HUES6 (cell line): ENCODE measurements around the gene CRNKL1.
A peak's percentile ranks its signal among the peaks of the same experiment; 100 is the strongest.

Source experiments
- H3K27ac ChIP-seq: 2 replicates; pipeline ENCODE4 v1.7.0; 2013; ENCODE audit warnings: low read depth, mild to moderate bottlenecking, low read length, inconsistent platforms
- H3K27me3 ChIP-seq: 2 replicates; pipeline ENCODE4 v1.6.1; 2013; ENCODE audit warnings: low read length; ENCODE audit not compliant: control insufficient read depth, insufficient read depth
- H3K36me3 ChIP-seq: 2 replicates; pipeline ENCODE4 v1.6.1; 2013; ENCODE audit warnings: low read length; ENCODE audit not compliant: control insufficient read depth, insufficient read depth
- H3K4me1 ChIP-seq: 2 replicates; pipeline ENCODE4 v1.6.1; 2013; ENCODE audit warnings: low read length; ENCODE audit not compliant: control insufficient read depth, insufficient read depth
- H3K4me3 ChIP-seq: 2 replicates; pipeline ENCODE4 v1.5.1; 2013; ENCODE audit warnings: low read depth, low read length
- H3K9ac ChIP-seq: one replicate; pipeline ENCODE4 v1.6.1; 2013; ENCODE audit warnings: mild to moderate bottlenecking, low read length
- H3K9me3 ChIP-seq: 2 replicates; pipeline ENCODE4 v1.6.1; 2013; ENCODE audit warnings: low read depth, low read length; ENCODE audit not compliant: control insufficient read depth, insufficient read depth

CRNKL1 gene

DNA sequence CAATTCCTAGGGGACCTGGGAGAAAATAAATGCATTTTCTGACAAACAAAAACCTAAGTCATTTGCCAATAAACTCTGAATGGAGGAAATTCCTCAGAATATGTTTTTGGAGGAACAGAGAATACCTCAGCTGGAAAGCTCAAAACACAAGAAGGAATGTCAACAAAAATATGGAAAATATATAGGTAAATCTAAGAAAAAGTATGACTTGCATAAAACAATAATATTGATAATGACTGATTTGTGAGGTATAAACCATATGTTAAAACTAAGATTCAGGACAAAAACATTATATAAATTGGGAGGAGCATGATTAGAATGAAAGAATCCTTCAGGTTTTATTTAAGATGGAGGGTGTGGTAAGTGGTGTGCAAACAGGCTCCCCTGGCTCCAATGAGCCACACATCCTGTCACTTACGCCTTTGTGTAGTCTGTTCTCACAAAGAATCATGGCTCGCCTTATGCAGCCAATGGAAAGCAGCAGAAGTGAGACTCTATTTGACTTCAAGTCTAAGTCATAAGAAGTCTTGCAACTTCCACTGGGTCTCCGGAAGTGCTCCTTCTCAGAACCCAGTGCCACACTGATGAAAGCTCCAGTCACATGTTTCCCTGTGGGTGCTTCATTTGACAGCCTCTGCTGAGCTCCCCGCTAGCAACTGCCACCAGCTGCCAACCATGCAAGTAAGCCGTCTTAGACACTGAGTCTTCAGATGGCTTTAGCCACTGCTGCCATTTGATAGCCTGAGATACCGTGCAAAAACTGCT is 8.2 kb upstream of the CRNKL1 start:
- no peak overlapping the region for H3K9ac ChIP-seq
- H3K4me3 ChIP-seq = no peak overlapping the region
- no peak overlapping the region for H3K27ac ChIP-seq
- no peaks in the 10 kb centered on the region for H3K27me3 ChIP-seq
- H3K36me3 ChIP-seq = no peaks in the 10 kb centered on the region
- H3K4me1 ChIP-seq = no peaks in the 10 kb centered on the region
- H3K9me3 ChIP-seq = no peaks in the 10 kb centered on the region

DNA sequence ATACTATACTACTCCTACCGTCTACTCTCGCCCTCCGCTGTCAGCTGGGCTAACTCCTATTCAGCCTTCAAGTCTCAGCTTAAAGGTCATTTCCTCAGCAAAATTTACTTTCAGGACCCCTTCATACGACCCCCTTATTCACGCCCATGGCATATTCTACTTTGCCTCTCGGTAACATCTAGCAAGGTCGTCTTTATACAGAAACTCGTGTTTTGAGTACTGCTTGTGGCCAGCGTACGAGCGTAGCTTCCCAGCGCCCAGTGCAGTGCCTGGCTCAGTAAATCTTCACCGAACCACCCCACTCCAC is 546 bp downstream of the CRNKL1 start:
- H3K9ac ChIP-seq = peak overlapping the region; percentile 81
- peak overlapping the region; percentile 44 for H3K27ac ChIP-seq
- no peaks in the 10 kb centered on the region for H3K27me3 ChIP-seq
- no peaks in the 10 kb centered on the region for H3K9me3 ChIP-seq
- peak overlapping the region; percentile 90 for H3K4me3 ChIP-seq
- H3K36me3 ChIP-seq = peaks cover 37% of the 10 kb centered on the region
- no peaks in the 10 kb centered on the region for H3K4me1 ChIP-seq

DNA sequence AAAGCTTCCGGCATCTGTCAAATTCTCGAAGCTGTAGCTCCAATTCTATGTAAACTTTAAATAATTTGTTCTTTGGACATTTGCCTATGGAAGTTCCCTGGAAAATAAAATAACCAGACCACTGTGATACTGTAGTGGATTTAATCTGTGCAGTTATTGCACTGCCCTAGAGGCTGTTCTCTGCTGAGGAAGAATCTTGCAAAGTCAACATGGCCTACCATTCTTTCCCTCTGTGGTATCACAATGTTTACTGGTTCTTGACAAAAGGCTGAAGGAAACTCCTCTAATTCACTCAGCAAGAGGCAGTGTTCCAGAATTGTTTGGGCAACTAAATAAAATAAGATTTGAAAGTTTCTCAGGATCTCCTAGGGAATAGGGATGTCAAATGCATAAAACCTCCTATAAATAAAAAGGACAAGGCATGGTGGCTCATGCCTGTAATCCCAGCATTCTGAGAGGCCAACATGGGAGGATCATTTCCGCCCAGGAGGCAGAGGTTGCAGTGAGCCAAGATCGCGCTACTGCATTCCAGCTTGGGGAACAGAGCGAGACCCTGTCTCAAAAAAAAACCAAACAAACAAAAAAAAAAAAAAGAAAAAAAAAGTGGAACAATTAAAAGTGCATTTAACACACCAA is 12.4 kb downstream of the CRNKL1 start:
- peaks cover 8% of the 10 kb centered on the region; the same call in 1 of the 2 replicates for H3K4me1 ChIP-seq
- H3K4me3 ChIP-seq = no peak overlapping the region
- peaks cover 99% of the 10 kb centered on the region for H3K36me3 ChIP-seq
- H3K9ac ChIP-seq = no peak overlapping the region
- no peak overlapping the region for H3K27ac ChIP-seq
- no peaks in the 10 kb centered on the region for H3K9me3 ChIP-seq
- H3K27me3 ChIP-seq = no peaks in the 10 kb centered on the region

DNA sequence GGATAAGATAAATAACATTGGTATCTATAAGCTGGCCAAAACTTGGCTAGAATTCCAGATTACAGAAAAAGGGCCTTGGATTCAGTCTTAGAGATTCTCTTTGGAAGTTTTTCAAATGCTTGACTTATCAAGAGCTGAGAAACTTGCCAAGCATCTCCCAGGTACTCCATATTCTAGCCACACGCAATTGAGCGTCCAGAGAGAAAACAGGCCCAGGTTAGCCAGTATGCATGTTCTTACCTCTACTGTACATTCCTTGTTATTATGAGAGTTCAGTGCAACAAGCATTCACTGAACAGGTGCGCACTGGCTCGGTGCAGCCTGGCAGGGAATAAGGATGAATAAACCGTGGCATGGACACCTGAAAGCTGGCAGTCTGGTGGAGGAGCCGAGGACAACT is 13.7 kb downstream of the CRNKL1 start:
- Histone ChIP-seq H3K9ac (no peak overlapping the region), H3K4me1 (peaks cover 8% of the 10 kb centered on the region; the same call in 1 of the 2 replicates), H3K4me3 (no peak overlapping the region), H3K27me3 (no peaks in the 10 kb centered on the region), H3K9me3 (no peaks in the 10 kb centered on the region), H3K27ac (peak overlapping the region; percentile 53; the same call in 1 of the 2 replicates), H3K36me3 (peaks cover 100% of the 10 kb centered on the region)

DNA sequence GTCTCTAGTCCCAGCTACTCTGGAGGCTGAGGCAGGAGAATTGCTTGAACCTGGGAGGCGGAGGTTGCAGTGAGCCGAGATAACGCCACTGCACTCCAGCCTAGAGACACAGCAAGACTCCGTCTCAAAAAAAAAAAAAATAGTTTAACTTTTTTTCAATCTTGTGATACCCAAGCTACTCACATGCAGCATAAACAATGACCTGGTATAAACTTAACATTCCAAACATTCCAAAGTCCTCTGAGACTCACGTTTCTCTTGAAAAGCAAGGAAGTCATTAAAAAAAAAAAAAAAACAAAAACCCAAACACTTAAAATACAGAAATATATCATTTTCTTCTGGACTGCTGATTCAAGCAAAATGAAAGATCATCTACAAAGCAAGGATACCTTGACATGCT is 14.3 kb downstream of the CRNKL1 start:
- Histone ChIP-seq H3K27me3 (no peaks in the 10 kb centered on the region), H3K36me3 (peaks cover 100% of the 10 kb centered on the region), H3K4me1 (peaks cover 8% of the 10 kb centered on the region; the same call in 1 of the 2 replicates), H3K4me3 (no peak overlapping the region), H3K9ac (no peak overlapping the region), H3K9me3 (no peaks in the 10 kb centered on the region), H3K27ac (peak overlapping the region; percentile 53; the same call in 1 of the 2 replicates)

DNA sequence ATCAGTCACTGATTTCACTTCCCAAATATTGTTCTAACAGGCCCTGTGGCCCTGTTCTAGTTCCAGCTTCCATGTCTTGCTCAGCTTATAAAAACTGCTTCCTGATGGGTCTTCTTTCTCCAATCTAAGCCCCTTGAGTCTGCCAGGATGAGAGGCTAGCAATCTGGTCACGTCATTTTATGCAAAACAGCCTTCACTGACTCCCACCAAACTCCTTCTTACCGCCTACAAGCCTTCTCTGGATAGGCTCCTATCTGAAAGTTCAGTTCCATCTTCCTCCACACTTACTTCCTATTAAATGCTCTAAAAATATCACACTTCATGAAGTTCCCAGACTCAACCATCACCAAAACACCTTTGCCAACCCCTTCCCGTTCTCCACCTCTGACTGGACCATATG is 15.5 kb downstream of the CRNKL1 start:
- peaks cover 100% of the 10 kb centered on the region for H3K36me3 ChIP-seq
- H3K9me3 ChIP-seq = no peaks in the 10 kb centered on the region
- no peaks in the 10 kb centered on the region for H3K27me3 ChIP-seq
- no peak overlapping the region for H3K27ac ChIP-seq
- H3K4me1 ChIP-seq = peaks cover 8% of the 10 kb centered on the region; the same call in 1 of the 2 replicates
- no peak overlapping the region for H3K9ac ChIP-seq
- H3K4me3 ChIP-seq = no peak overlapping the region

DNA sequence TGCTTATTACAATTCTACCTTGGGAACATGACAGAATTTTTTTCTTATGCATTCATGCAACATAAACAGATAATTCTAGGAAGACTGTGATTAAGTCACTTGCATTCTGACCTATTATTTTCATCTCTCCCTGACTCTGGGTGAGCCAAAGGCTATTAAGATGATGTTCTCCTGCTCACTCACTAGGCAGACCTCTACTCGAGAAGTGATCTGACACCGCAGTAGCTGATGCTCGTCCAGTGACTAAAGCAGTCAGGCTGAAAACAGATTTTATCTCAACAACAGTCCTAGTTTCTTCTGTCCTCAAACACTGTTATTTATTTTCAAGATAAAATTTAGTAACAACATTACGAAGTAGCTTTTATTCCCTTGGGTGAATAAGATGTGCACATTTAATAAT is 17.8 kb downstream of the CRNKL1 start:
- Histone ChIP-seq H3K27me3 (no peaks in the 10 kb centered on the region), H3K9me3 (no peaks in the 10 kb centered on the region), H3K4me3 (no peak overlapping the region), H3K9ac (no peak overlapping the region), H3K4me1 (peaks cover 8% of the 10 kb centered on the region; the same call in 1 of the 2 replicates), H3K27ac (no peak overlapping the region), H3K36me3 (peaks cover 96% of the 10 kb centered on the region)

DNA sequence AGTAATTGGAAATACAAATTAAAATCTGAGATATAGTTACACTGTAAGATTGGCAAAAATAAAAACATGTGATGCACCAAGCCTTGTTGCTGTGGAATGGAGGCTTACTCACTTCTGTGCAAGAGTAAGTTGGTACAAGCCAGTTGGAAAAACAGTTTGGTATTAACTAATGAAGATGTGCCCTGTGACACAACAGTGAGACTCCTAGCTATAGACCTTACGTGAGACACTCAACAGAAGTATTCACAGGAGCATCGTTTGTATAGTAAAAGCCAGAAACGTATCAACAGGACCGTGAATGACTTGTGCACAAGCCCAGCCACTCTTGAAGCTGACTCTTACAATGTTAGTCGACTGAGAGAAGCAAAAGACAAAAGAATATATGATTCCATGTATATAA is 20.5 kb downstream of the CRNKL1 start:
- no peak overlapping the region for H3K27ac ChIP-seq
- H3K4me3 ChIP-seq = no peak overlapping the region
- no peaks in the 10 kb centered on the region for H3K4me1 ChIP-seq
- peaks cover 92% of the 10 kb centered on the region for H3K36me3 ChIP-seq
- H3K27me3 ChIP-seq = no peaks in the 10 kb centered on the region
- H3K9ac ChIP-seq = no peak overlapping the region
- H3K9me3 ChIP-seq = no peaks in the 10 kb centered on the region

DNA sequence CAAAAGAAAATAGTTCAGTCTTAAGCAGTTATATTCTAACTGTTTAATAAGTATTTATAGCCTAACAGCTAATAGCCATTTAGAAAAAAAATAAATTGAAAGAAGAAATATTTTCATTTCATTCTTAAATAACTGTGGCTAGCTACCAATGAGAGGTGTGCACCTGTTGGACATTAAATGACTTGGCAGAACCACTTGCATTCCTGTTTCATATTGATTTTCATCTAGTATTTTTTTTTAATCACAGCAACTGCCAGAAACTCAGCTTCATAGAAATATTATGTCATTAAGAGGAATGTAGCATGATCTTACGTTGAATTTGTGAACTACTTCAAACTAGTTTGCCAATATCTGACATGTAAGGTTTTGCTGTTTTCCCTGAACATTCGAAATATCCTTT is 25.0 kb downstream of the CRNKL1 start:
- Histone ChIP-seq H3K27me3 (no peaks in the 10 kb centered on the region), H3K4me3 (no peak overlapping the region), H3K27ac (no peak overlapping the region), H3K9me3 (no peaks in the 10 kb centered on the region), H3K9ac (no peak overlapping the region), H3K4me1 (no peaks in the 10 kb centered on the region), H3K36me3 (peaks cover 63% of the 10 kb centered on the region)

DNA sequence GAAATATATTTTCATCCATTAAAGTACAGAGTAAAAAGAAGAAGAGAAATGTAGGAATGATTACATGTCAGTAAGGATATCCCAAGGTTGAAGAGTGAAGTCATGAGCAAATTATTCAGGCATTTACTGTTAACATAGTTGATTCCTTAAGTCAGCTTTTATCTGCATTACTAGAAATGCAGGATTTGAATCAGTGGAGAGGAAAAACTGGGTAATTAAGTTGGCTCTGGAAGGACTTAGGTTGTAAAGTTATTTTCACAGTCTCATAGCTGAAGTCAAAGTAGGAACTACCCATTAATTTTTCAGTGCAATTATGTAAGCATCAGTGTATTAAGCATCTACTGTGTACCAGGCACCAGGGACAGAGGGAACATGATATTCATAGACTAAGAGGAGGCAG is 27.3 kb downstream of the CRNKL1 start:
- Histone ChIP-seq H3K9ac (no peak overlapping the region), H3K4me1 (no peaks in the 10 kb centered on the region), H3K27ac (no peak overlapping the region), H3K4me3 (no peak overlapping the region), H3K36me3 (peaks cover 44% of the 10 kb centered on the region), H3K9me3 (no peaks in the 10 kb centered on the region), H3K27me3 (no peaks in the 10 kb centered on the region)

DNA sequence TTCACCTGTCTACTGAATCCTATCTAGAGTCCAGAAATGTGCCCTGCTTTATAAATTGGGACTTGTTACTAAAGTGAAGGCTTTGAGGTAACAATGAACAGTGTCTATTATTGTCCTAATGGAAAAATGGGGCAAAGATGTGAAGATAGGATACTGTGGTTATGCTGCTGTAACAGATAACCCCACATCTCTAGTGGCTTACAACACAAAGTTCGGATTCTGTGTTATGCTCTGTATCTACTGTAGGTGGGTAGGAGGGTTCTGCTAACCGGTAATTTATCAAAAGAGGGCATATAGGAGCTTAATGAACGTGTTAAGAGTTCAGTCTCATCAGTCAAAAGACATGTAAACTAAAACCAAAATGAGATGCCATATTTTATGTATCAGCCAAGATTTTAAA is 28.9 kb downstream of the CRNKL1 start:
- H3K4me3 ChIP-seq = no peak overlapping the region
- peaks cover 31% of the 10 kb centered on the region for H3K36me3 ChIP-seq
- no peaks in the 10 kb centered on the region for H3K27me3 ChIP-seq
- no peak overlapping the region for H3K9ac ChIP-seq
- H3K27ac ChIP-seq = no peak overlapping the region
- H3K4me1 ChIP-seq = peaks cover 4% of the 10 kb centered on the region; the same call in 1 of the 2 replicates
- H3K9me3 ChIP-seq = no peaks in the 10 kb centered on the region
